Panc1 (cell line): ENCODE results near the gene ATOH8. TPM values are rescaled to one million over a fixed set of nuclear protein-coding genes. Genes with fewer than 3 reads are reported as not detected.

Experiments used
- ATAC-seq: fragments of 200-7000 bp; cut with Tn5 transposase; 2 replicates; pipeline ENCODE4 v1.9.1; 2020; ENCODE audit warnings: mild to moderate bottlenecking, moderate library complexity
- BruUV-seq: library from RNA; stranded (reverse); fragments of 400-500 nt; replicated peaks from 2 replicates; lab custom pipeline; 2021; lab: Mats Ljungman, UMichigan
- CTCF ChIA-PET: fragments of 300-600 bp; sonication (Branson Sonifier 250); formaldehyde crosslinking; loops from one replicate; lab custom pipeline; 2022; ENCODE audit warnings: antibody characterized with exemption; lab: Charles Lee
- POLR2A ChIA-PET: fragments of 300-600 bp; sonication (Branson Sonifier 250); formaldehyde crosslinking; loops from one replicate; lab custom pipeline; 2022; ENCODE audit warnings: antibody characterized with exemption; lab: Charles Lee
- DNase-seq: peaks from one replicate; pipeline ENCODE4 v3.0.0-alpha.2; 2010; ENCODE audit warnings: low read depth, low spot score
- H3K27ac ChIP-seq: 2 replicates; pipeline ENCODE4 v1.5.1; 2011; ENCODE audit warnings: mild to moderate bottlenecking, low read length, inconsistent platforms
- H3K27me3 ChIP-seq: fragments of 200-500 bp; sonication (Bioruptor generic); 2 replicates; pipeline ENCODE4 v1.6.0; 2014; ENCODE audit warnings: low read length, inconsistent platforms; ENCODE audit not compliant: control insufficient read depth, insufficient read depth
- H3K36me3 ChIP-seq: fragments of 200-500 bp; sonication (Bioruptor generic); 2 replicates; pipeline ENCODE4 v1.5.1; 2014; ENCODE audit warnings: inconsistent platforms, mild to moderate bottlenecking, low read length, moderate library complexity; ENCODE audit not compliant: control insufficient read depth, insufficient read depth
- H3K4me1 ChIP-seq: 2 replicates; pipeline ENCODE4 v1.5.1; 2011; ENCODE audit warnings: inconsistent platforms, mild to moderate bottlenecking, low read length, moderate library complexity; ENCODE audit not compliant: control insufficient read depth, insufficient read depth
- H3K4me3 ChIP-seq, 2 experiments: 2 replicates each; pipeline ENCODE4 v1.5.1; 2011 to 2012; ENCODE audit warnings: low read depth in 2 of 2, low read length in 2 of 2, mild to moderate bottlenecking in 2 of 2, inconsistent platforms in 1 of 2, moderate library complexity in 1 of 2
- H3K9me3 ChIP-seq: fragments of 200-500 bp; sonication (Bioruptor generic); 2 replicates; pipeline ENCODE4 v1.5.1; 2014; ENCODE audit warnings: low read depth, mild to moderate bottlenecking, inconsistent platforms, low read length, moderate library complexity; ENCODE audit not compliant: control insufficient read depth, insufficient read depth
- CTCF ChIP-seq: fragments of 450-650 bp; IDR thresholded peaks from 2 replicates; pipeline ENCODE4 v1.5.1; 2017; ENCODE audit warnings: mild to moderate bottlenecking
- POLR2AphosphoS5 ChIP-seq: IDR thresholded peaks from 2 replicates; pipeline ENCODE4 v1.6.1; 2012; ENCODE audit warnings: mild to moderate bottlenecking, low read depth, low read length, moderate library complexity
- REST ChIP-seq, 2 experiments: IDR thresholded peaks; 2 replicates each; pipeline ENCODE4 v1.6.1; 2011 to 2012; ENCODE audit warnings: low read depth in 2 of 2, control low read depth in 1 of 2, low read length in 1 of 2, mild to moderate bottlenecking in 1 of 2, moderate library complexity in 1 of 2; ENCODE audit not compliant: insufficient read depth in 1 of 2
- SIN3A ChIP-seq: IDR thresholded peaks from 2 replicates; pipeline ENCODE4 v1.6.1; 2012; ENCODE audit warnings: low read depth, mild to moderate bottlenecking, low read length, moderate library complexity, borderline replicate concordance; ENCODE audit not compliant: insufficient read depth
- TCF7L2 ChIP-seq: IDR thresholded peaks from 2 replicates; pipeline ENCODE4 v1.6.1; 2011; ENCODE audit warnings: mild to moderate bottlenecking, low read depth, low read length, inconsistent platforms
- in situ Hi-C: cut with HindIII; loops from 2 replicates; pipeline ENCODE4 v1.10.0; 2016; ENCODE audit warnings: low sequenced_read_pairs, low pct_unique_long_range_greater_than_20kb
- intact Hi-C: fragments of 100-400 bp; cut with micrococcal nuclease; formaldehyde crosslinking; loops from one replicate; pipeline ENCODE4 v1.10.0; 2022; ENCODE audit not compliant: unreplicated experiment
- total RNA-seq: library from RNA; stranded (reverse); gene quantifications from one replicate; pipeline ENCODE4 v1.2.1, GENCODE V29; 2021; ENCODE audit not compliant: unreplicated experiment

Gene ATOH8
- total RNA-seq, 1 experiment from 2014 or later = 3.8 TPM

- intact Hi-C loops (loop anchor here (5.0 kb wide), 1 partner anchor 44 kb away; the partner anchor contains the start of gene ATOH8), in situ Hi-C loops (no loop called here)
Observed at GRCh38 chr2:85796046-85796340, 42.2 kb downstream of the ATOH8 start.

More at GRCh38 chr2:85796046-85796340, 42.2 kb downstream of the ATOH8 start:
- no TSS peak for BruUV-seq
- no peaks in the 10 kb centered on the region for H3K27me3 ChIP-seq
- no peaks in the 10 kb centered on the region for H3K36me3 ChIP-seq
- ChIA-PET CTCF (no interaction called here), POLR2A (interaction anchor here (0.6 kb wide), 1 partner anchor 95 kb away, joined by 3 read pairs; no protein-coding TSS in a partner anchor)
- H3K4me3 ChIP-seq = no peak overlapping the region
- TF ChIP-seq REST (IDR thresholded peaks at IDR 0.05; ENCODE audit: insufficient read depth in 1 of 2, low read depth in 2 of 2, low read length in 1 of 2) (no peak), CTCF (no peak), TCF7L2 (no peak), SIN3A (no peak), POLR2AphosphoS5 (no peak)
- DNase-seq = no peak
- ATAC-seq = no peak
- H3K4me1 ChIP-seq = peaks cover 11% of the 10 kb centered on the region
- H3K27ac ChIP-seq = no peak overlapping the region
- no peaks in the 10 kb centered on the region for H3K9me3 ChIP-seq
